Measurements from ENCODE around the gene WNK2. TPM values are rescaled to one million over a fixed set of nuclear protein-coding genes. Genes with fewer than 3 reads are reported as not detected.

WNK2 gene
- total and polyA plus RNA-seq, 2 donors (not counting 3 experiments of a cell fraction or from before 2014, with no cell fraction given), result not detected

DNA sequence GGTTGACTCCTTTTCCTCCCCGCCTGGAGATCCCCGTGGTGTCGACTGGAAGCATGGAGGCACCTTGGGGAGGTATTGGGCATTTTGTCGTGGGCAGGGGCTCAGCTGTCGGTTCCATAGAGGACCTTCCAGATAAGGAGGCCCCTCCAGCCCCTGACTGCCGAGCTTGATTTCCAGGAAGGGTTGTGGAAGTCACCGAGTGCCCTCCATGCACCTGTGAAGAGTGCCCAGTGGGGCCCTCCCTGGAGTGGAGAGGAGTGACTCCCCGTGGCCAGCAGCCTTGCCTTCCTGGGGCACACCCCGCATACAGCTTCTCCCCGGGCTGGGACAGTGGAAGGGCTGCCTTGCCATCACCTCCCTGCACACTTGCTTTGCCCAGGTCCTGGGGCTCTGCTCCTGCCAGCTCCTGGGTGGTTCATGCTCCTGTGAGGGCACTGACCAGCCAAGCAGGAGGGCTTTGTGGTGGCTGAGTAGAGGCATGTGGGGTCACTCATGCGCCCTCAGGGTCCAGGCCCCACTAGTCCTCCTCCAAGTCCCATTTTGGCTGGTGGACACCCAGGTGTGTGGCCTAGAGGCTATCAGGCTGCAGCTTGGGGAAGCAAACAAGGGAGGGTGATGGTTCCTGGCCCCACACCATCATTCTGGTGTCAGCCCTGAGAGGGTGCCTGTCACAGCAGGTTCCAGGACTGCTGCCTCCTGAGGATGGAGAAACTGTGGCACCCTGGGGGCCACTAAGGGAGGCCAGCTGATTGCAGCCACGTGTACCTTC, 133.0 kb downstream of the WNK2 start:
- Histone ChIP-seq H3K27me3 (ENCODE audit: control insufficient read depth in 2 of 2, insufficient read depth in 2 of 2, low read length in 2 of 2) (peaks cover 0 to 3% of the 10 kb centered on the region in 2 experiments), H3K27ac (ENCODE audit: insufficient read depth, low read depth, low read length) (no peak overlapping the region), H3K9me3 (replicated peaks; ENCODE audit: control insufficient read depth, insufficient read depth, low read length) (no peaks in the 10 kb centered on the region), H3K4me2 (ENCODE audit: insufficient read depth, low read length) (no peak overlapping the region), H3K4me1 (ENCODE audit: control insufficient read depth, extremely low read depth, insufficient read depth, low read length) (peaks cover 9% of the 10 kb centered on the region), H3K9me1 (replicated peaks; ENCODE audit: control insufficient read depth, extremely low read depth, insufficient read depth, low read length) (no peaks in the 10 kb centered on the region), H2AFZ (ENCODE audit: low read depth, low read length) (no peak overlapping the region), H4K20me1 (replicated peaks; ENCODE audit: control insufficient read depth, extremely low read depth, insufficient read depth, low read length) (no peaks in the 10 kb centered on the region), H3K4me3 (replicated peaks in 1 of 3; ENCODE audit: insufficient read depth in 1 of 3, low read depth in 1 of 3, low read length in 3 of 3) (no peak overlapping the region), H3K79me2 (ENCODE audit: control insufficient read depth, insufficient read depth, low read length) (no peaks in the 10 kb centered on the region), H3K9ac (replicated peaks; ENCODE audit: extremely low read depth, insufficient read depth, low read length) (no peak overlapping the region), H3K36me3 (ENCODE audit: control insufficient read depth in 2 of 2, extremely low read depth in 1 of 2, insufficient read depth in 2 of 2, low read length in 2 of 2) (no peaks in the 10 kb centered on the region)
- dilution Hi-C loops (cut with MboI; ENCODE audit: extremely low pct_ligation_motif_present, low sequenced_read_pairs) (no loop called here), intact Hi-C loops (cut with micrococcal nuclease) (loop anchor here (10.0 kb wide), 1 partner anchor 248 kb away; no protein-coding TSS in a partner anchor)
- ChIA-PET CTCF (interaction anchor here (1.9 kb wide), 1 partner anchor 12 kb away, joined by 4 read pairs; no protein-coding TSS in a partner anchor), POLR2A (no interaction called here)
- BruUV-seq (replicated peaks), result no TSS peak
- FAIRE-seq (no peak), DNase-seq (ENCODE audit: low read depth, low spot score) (no peak)
- no peak for TF ChIP-seq POLR2A (IDR thresholded peaks at IDR 0.05; ENCODE audit: low read depth, low read length)
- no peak for TF ChIP-seq JUN (IDR thresholded peaks at IDR 0.05; ENCODE audit: borderline replicate concordance, insufficient read depth, insufficient read length, low read depth)
- TF ChIP-seq EZH2 (IDR thresholded peaks at IDR 0.05; ENCODE audit: borderline replicate concordance, low read depth, low read length, severe bottlenecking), result no peak
- TF ChIP-seq POLR2AphosphoS5 (IDR thresholded peaks at IDR 0.05; ENCODE audit: insufficient read depth, low read depth, low read length), result no peak
- no peak for TF ChIP-seq MYC (IDR thresholded peaks at IDR 0.05; ENCODE audit: low read depth, low read length)
- TF ChIP-seq, protein P1, sequence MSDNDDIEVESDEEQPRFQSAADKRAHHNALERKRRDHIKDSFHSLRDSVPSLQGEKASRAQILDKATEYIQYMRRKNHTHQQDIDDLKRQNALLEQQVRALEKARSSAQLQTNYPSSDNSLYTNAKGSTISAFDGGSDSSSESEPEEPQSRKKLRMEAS (IDR thresholded peaks at IDR 0.05; ENCODE audit: insufficient read depth, insufficient read length), result no peak
- TF ChIP-seq FOS (IDR thresholded peaks at IDR 0.05; ENCODE audit: borderline replicate concordance, insufficient read depth, low read length), result no peak

Measured in endothelial cell of umbilical vein (primary cell).